ENCODE results near the gene CTU2.

DNA sequence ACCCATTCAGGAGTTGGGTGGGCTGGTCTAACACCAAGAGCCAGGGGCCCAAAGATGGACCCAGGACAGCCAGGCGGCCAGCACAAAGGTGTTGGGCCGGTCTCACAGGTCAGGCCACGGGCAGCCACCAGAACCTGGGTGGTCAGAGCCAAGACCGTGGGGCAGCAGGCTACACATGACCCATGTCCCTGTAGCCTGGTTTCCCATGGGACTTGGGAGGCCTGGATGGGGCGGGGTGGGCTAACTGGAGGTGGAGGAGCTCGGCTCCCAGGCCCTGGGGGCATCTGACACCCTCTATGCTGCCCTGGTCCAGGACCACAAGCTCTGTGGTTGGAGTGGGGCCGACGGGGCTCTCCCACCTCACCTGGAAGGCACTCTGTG is 17.2 kb downstream of the CTU2 start:
- no peak for TF ChIP-seq NR1H2 (CRISPR knock-in tag; IDR thresholded peaks at IDR 0.05)
- TF ChIP-seq, protein P1, sequence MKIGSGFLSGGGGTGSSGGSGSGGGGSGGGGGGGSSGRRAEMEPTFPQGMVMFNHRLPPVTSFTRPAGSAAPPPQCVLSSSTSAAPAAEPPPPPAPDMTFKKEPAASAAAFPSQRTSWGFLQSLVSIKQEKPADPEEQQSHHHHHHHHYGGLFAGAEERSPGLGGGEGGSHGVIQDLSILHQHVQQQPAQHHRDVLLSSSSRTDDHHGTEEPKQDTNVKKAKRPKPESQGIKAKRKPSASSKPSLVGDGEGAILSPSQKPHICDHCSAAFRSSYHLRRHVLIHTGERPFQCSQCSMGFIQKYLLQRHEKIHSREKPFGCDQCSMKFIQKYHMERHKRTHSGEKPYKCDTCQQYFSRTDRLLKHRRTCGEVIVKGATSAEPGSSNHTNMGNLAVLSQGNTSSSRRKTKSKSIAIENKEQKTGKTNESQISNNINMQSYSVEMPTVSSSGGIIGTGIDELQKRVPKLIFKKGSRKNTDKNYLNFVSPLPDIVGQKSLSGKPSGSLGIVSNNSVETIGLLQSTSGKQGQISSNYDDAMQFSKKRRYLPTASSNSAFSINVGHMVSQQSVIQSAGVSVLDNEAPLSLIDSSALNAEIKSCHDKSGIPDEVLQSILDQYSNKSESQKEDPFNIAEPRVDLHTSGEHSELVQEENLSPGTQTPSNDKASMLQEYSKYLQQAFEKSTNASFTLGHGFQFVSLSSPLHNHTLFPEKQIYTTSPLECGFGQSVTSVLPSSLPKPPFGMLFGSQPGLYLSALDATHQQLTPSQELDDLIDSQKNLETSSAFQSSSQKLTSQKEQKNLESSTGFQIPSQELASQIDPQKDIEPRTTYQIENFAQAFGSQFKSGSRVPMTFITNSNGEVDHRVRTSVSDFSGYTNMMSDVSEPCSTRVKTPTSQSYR (CRISPR knock-in tag; IDR thresholded peaks at IDR 0.05): no peak
- no peak for TF ChIP-seq JUN (CRISPR knock-in tag; IDR thresholded peaks at IDR 0.05)
- TF ChIP-seq, protein P2, sequence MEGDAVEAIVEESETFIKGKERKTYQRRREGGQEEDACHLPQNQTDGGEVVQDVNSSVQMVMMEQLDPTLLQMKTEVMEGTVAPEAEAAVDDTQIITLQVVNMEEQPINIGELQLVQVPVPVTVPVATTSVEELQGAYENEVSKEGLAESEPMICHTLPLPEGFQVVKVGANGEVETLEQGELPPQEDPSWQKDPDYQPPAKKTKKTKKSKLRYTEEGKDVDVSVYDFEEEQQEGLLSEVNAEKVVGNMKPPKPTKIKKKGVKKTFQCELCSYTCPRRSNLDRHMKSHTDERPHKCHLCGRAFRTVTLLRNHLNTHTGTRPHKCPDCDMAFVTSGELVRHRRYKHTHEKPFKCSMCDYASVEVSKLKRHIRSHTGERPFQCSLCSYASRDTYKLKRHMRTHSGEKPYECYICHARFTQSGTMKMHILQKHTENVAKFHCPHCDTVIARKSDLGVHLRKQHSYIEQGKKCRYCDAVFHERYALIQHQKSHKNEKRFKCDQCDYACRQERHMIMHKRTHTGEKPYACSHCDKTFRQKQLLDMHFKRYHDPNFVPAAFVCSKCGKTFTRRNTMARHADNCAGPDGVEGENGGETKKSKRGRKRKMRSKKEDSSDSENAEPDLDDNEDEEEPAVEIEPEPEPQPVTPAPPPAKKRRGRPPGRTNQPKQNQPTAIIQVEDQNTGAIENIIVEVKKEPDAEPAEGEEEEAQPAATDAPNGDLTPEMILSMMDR (IDR thresholded peaks at IDR 0.05): no peak
- TF ChIP-seq FOXK1 (CRISPR knock-in tag; IDR thresholded peaks at IDR 0.05): no peak
- TF ChIP-seq TEAD1 (CRISPR knock-in tag; IDR thresholded peaks at IDR 0.05): no peak
- TF ChIP-seq, protein P3, sequence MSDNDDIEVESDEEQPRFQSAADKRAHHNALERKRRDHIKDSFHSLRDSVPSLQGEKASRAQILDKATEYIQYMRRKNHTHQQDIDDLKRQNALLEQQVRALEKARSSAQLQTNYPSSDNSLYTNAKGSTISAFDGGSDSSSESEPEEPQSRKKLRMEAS (CRISPR knock-in tag; IDR thresholded peaks at IDR 0.05): no peak
- TF ChIP-seq ZNF138 (CRISPR knock-in tag; conservative IDR thresholded peaks at IDR 0.05): no peak
- TF ChIP-seq OVOL2 (CRISPR knock-in tag; IDR thresholded peaks at IDR 0.05; ENCODE audit: borderline replicate concordance): no peak
